GM12878 (cell line): ENCODE results near the gene GDPD2. TPM values are rescaled to one million over a fixed set of nuclear protein-coding genes. Genes with fewer than 3 reads are reported as not detected.

Experiments used
- ATF7 ChIP-seq: fragments of 450-650 bp; IDR thresholded peaks from 2 replicates; pipeline ENCODE4 v1.6.1; 2016; ENCODE audit warnings: low read depth, mild to moderate bottlenecking
- CBFB ChIP-seq: IDR thresholded peaks from 2 replicates; pipeline ENCODE4 v1.6.1; 2016; ENCODE audit warnings: antibody characterized with exemption, low read depth
- CEBPB ChIP-seq, 2 experiments: fragments of 150-350 bp in 1 of 2; IDR thresholded peaks; 2 replicates each; pipeline ENCODE4 v1.6.1; 2012 to 2014; ENCODE audit warnings: low read depth in 2 of 2, low read length in 2 of 2, borderline replicate concordance in 1 of 2, inconsistent platforms in 1 of 2
- ETV6 ChIP-seq, 2 experiments: fragments of 450-650 bp in 1 of 2; IDR thresholded peaks in 1 of 2; conservative IDR thresholded peaks in 1 of 2; 2 replicates each; pipeline ENCODE4 v1.6.1; 2014; ENCODE audit warnings: antibody characterized with exemption in 1 of 2, borderline replicate concordance in 1 of 2, low read depth in 1 of 2, mild to moderate bottlenecking in 1 of 2, moderate library complexity in 1 of 2
- FOXM1 ChIP-seq: IDR thresholded peaks from 2 replicates; pipeline ENCODE4 v1.6.1; 2012; ENCODE audit warnings: low read depth, mild to moderate bottlenecking, inconsistent platforms, low read length, moderate library complexity
- IKZF2 ChIP-seq, 2 experiments: fragments of 450-650 bp; IDR thresholded peaks; 2 replicates each; pipeline ENCODE4 v1.6.1; 2017; ENCODE audit warnings: mild to moderate bottlenecking in 2 of 2, moderate library complexity in 2 of 2
- IRF4 ChIP-seq: IDR thresholded peaks from 2 replicates; pipeline ENCODE4 v1.6.1; 2011; ENCODE audit warnings: low read depth, low read length
- MEF2A ChIP-seq: IDR thresholded peaks from 2 replicates; pipeline ENCODE4 v1.6.1; 2011; ENCODE audit warnings: low read depth, mild to moderate bottlenecking, low read length, moderate library complexity; ENCODE audit not compliant: insufficient read depth
- MEF2B ChIP-seq: fragments of 450-650 bp; IDR thresholded peaks from 2 replicates; pipeline ENCODE4 v1.6.1; 2018; ENCODE audit warnings: mild to moderate bottlenecking, moderate library complexity; ENCODE audit not compliant: partially characterized antibody, poor library complexity, severe bottlenecking
- NBN ChIP-seq: fragments of 450-650 bp; IDR thresholded peaks from 2 replicates; pipeline ENCODE4 v1.6.1; 2016
- NFIC ChIP-seq: IDR thresholded peaks from 2 replicates; pipeline ENCODE4 v1.6.1; 2012; ENCODE audit warnings: low read depth, mild to moderate bottlenecking, inconsistent platforms, low read length, moderate library complexity
- NR2C1 ChIP-seq: fragments of 450-650 bp; IDR thresholded peaks from 2 replicates; pipeline ENCODE4 v1.6.1; 2017; ENCODE audit warnings: antibody characterized with exemption, mild to moderate bottlenecking, moderate library complexity
- POU2F2 ChIP-seq: IDR thresholded peaks from 3 replicates; pipeline ENCODE4 v1.6.1; 2011; ENCODE audit warnings: low read depth, mild to moderate bottlenecking, low read length, borderline replicate concordance
- RAD21 ChIP-seq: IDR thresholded peaks from 2 replicates; pipeline ENCODE4 v1.6.1; 2011; ENCODE audit warnings: mild to moderate bottlenecking, low read depth, low read length, moderate library complexity; ENCODE audit not compliant: insufficient read depth
- RAD51 ChIP-seq: fragments of 450-650 bp; IDR thresholded peaks from 2 replicates; pipeline ENCODE4 v1.6.1; 2016; ENCODE audit warnings: moderate library complexity, mild to moderate bottlenecking, inconsistent platforms
- SMARCA5 ChIP-seq: fragments of 450-650 bp; IDR thresholded peaks from 2 replicates; pipeline ENCODE4 v1.6.1; 2017; ENCODE audit warnings: mild to moderate bottlenecking
- SRF ChIP-seq, 2 experiments: IDR thresholded peaks; 2 replicates each; pipeline ENCODE4 v1.6.1; 2011; ENCODE audit warnings: low read depth in 2 of 2, low read length in 2 of 2, mild to moderate bottlenecking in 1 of 2, moderate library complexity in 1 of 2
- ZZZ3 ChIP-seq: IDR thresholded peaks from 2 replicates; pipeline ENCODE4 v1.6.1; 2011; ENCODE audit warnings: low read depth; ENCODE audit not compliant: control insufficient read depth, insufficient read length
- polyA plus RNA-seq, 11 experiments: library from polyadenylated mRNA; depleted of rRNA in 4 of 11; unstranded in 6 of 11; stranded (reverse) in 5 of 11; fragments of >200 nt; fragmentation: Nextera tagmentation in 4 of 11; fragmentation: Illumina TruSeq in 1 of 11; extraction: Ambion mirVana in 4 of 11; extraction: Trizol in 1 of 11; gene quantifications; 1 replicate in 1 of 11; 2 replicates in 10 of 11; pipeline versions ENCODE4 v1.2.1 to v1.2.3, GENCODE V29; 2011 to 2016; ENCODE audit warnings: inconsistent platforms in 2 of 11, missing spikeins in 2 of 11, low read depth in 1 of 11
- total RNA-seq, 4 experiments: library from RNA; depleted of rRNA in 3 of 4; stranded (reverse); fragments of >200 nt in 3 of 4; fragmentation: Illumina TruSeq in 1 of 4; extraction: Trizol in 1 of 4; gene quantifications; 2 replicates each; pipeline versions ENCODE4 v1.2.1 to v1.2.3, GENCODE V29; 2013 to 2021
- TF ChIP-seq, protein P1 (sequence below): fragments of 450-650 bp; IDR thresholded peaks from 2 replicates; pipeline ENCODE4 v1.6.1; 2016; ENCODE audit warnings: mild to moderate bottlenecking, moderate library complexity, borderline replicate concordance
- TF ChIP-seq, protein P2 (sequence below): fragments of 450-650 bp; IDR thresholded peaks from 2 replicates; pipeline ENCODE4 v1.6.1; 2017; ENCODE audit warnings: mild to moderate bottlenecking, moderate library complexity
- TF ChIP-seq, protein P3 (sequence below): fragments of 150-350 bp; IDR thresholded peaks from 2 replicates; pipeline ENCODE4 v1.6.1; 2014; ENCODE audit warnings: mild to moderate bottlenecking, low read depth, low read length

The GDPD2 gene
- total and polyA plus RNA-seq, 10 of the 15 experiments (the other 5 are each of a cell fraction or from before 2014, with no cell fraction given): 0.04 to 0.11 (median 0.09) TPM; not detected in 7

DNA sequence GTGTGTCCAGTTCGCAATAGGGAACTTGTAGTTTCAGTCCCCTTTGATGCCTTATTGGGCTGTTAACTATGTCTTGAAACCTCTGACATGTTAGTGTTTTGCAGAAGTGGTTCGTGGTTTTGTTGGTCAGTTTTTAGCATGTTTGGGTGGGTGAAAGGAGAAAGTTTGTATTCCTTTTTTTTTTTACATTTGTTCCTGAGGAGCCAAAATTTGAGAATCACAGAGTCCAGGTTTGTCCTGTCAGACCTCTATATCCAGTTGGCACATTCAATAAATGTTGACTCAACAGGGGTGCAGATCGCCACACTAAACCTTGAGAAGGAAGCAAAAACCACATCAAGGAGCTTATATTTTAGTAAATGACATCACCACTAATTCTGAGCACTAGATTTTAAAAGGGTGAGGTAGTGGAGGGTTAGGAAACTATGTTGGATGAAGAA lies 47.8 kb downstream of the GDPD2 start (continued):
- TF ChIP-seq IKZF2 (IDR thresholded peaks at IDR 0.05) (peak; percentile 46 to 56; a peak in 3 of 4 replicates), ETV6 (conservative IDR thresholded peaks at IDR 0.05 in 1 of 2, IDR thresholded peaks at IDR 0.05 in 1 of 2; ENCODE audit: borderline replicate concordance in 1 of 2, low read depth in 1 of 2) (no peak), ZZZ3 (no peak), RAD51 (no peak), NBN (peak; percentile 58; the same call in 1 of the 2 replicates), POU2F2 (no peak), IRF4 (0 out of 2 replicates have a peak, but pooled peaks have one; percentile 26), SMARCA5 (no peak), CBFB (peak; percentile 79), NFIC (peak; percentile 65; the same call in 1 of the 2 replicates), MEF2B (peak; percentile 34), ATF7 (peak; percentile 96), SRF (IDR thresholded peaks at IDR 0.05; ENCODE audit: low read depth in 2 of 2, low read length in 2 of 2) (no peak), RAD21 (no peak), CEBPB (IDR thresholded peaks at IDR 0.05; ENCODE audit: borderline replicate concordance in 1 of 2, low read depth in 2 of 2, low read length in 2 of 2) (no peak), NR2C1 (no peak), FOXM1 (no peak), MEF2A (0 out of 2 replicates have a peak, but pooled peaks have one; percentile 47)
- TF ChIP-seq, protein P1, sequence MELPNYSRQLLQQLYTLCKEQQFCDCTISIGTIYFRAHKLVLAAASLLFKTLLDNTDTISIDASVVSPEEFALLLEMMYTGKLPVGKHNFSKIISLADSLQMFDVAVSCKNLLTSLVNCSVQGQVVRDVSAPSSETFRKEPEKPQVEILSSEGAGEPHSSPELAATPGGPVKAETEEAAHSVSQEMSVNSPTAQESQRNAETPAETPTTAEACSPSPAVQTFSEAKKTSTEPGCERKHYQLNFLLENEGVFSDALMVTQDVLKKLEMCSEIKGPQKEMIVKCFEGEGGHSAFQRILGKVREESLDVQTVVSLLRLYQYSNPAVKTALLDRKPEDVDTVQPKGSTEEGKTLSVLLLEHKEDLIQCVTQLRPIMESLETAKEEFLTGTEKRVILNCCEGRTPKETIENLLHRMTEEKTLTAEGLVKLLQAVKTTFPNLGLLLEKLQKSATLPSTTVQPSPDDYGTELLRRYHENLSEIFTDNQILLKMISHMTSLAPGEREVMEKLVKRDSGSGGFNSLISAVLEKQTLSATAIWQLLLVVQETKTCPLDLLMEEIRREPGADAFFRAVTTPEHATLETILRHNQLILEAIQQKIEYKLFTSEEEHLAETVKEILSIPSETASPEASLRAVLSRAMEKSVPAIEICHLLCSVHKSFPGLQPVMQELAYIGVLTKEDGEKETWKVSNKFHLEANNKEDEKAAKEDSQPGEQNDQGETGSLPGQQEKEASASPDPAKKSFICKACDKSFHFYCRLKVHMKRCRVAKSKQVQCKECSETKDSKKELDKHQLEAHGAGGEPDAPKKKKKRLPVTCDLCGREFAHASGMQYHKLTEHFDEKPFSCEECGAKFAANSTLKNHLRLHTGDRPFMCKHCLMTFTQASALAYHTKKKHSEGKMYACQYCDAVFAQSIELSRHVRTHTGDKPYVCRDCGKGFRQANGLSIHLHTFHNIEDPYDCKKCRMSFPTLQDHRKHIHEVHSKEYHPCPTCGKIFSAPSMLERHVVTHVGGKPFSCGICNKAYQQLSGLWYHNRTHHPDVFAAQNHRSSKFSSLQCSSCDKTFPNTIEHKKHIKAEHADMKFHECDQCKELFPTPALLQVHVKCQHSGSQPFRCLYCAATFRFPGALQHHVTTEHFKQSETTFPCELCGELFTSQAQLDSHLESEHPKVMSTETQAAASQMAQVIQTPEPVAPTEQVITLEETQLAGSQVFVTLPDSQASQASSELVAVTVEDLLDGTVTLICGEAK: no peak
- TF ChIP-seq, protein P2, sequence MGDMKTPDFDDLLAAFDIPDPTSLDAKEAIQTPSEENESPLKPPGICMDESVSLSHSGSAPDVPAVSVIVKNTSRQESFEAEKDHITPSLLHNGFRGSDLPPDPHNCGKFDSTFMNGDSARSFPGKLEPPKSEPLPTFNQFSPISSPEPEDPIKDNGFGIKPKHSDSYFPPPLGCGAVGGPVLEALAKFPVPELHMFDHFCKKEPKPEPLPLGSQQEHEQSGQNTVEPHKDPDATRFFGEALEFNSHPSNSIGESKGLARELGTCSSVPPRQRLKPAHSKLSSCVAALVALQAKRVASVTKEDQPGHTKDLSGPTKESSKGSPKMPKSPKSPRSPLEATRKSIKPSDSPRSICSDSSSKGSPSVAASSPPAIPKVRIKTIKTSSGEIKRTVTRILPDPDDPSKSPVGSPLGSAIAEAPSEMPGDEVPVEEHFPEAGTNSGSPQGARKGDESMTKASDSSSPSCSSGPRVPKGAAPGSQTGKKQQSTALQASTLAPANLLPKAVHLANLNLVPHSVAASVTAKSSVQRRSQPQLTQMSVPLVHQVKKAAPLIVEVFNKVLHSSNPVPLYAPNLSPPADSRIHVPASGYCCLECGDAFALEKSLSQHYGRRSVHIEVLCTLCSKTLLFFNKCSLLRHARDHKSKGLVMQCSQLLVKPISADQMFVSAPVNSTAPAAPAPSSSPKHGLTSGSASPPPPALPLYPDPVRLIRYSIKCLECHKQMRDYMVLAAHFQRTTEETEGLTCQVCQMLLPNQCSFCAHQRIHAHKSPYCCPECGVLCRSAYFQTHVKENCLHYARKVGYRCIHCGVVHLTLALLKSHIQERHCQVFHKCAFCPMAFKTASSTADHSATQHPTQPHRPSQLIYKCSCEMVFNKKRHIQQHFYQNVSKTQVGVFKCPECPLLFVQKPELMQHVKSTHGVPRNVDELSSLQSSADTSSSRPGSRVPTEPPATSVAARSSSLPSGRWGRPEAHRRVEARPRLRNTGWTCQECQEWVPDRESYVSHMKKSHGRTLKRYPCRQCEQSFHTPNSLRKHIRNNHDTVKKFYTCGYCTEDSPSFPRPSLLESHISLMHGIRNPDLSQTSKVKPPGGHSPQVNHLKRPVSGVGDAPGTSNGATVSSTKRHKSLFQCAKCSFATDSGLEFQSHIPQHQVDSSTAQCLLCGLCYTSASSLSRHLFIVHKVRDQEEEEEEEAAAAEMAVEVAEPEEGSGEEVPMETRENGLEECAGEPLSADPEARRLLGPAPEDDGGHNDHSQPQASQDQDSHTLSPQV: no peak
- TF ChIP-seq, protein P3, sequence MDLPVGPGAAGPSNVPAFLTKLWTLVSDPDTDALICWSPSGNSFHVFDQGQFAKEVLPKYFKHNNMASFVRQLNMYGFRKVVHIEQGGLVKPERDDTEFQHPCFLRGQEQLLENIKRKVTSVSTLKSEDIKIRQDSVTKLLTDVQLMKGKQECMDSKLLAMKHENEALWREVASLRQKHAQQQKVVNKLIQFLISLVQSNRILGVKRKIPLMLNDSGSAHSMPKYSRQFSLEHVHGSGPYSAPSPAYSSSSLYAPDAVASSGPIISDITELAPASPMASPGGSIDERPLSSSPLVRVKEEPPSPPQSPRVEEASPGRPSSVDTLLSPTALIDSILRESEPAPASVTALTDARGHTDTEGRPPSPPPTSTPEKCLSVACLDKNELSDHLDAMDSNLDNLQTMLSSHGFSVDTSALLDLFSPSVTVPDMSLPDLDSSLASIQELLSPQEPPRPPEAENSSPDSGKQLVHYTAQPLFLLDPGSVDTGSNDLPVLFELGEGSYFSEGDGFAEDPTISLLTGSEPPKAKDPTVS: no peak
